Measurements from ENCODE around the gene SLC12A6.
"Not testable (repeated sequence)": the region's sequence is repeated elsewhere in the genome, so short reads cannot be mapped to it uniquely, and the experiment has no call there.

The SLC12A6 gene

GRCh38 chr15:34337557-34338306 is at the start of gene SLC12A6:
TSS of gene SLC12A6 (minus strand) at chr15:34337781. CDS start at chr15:34336680, 1,101 bp downstream.
- peak; percentile 86 to 91 for DNase-seq

DNA sequence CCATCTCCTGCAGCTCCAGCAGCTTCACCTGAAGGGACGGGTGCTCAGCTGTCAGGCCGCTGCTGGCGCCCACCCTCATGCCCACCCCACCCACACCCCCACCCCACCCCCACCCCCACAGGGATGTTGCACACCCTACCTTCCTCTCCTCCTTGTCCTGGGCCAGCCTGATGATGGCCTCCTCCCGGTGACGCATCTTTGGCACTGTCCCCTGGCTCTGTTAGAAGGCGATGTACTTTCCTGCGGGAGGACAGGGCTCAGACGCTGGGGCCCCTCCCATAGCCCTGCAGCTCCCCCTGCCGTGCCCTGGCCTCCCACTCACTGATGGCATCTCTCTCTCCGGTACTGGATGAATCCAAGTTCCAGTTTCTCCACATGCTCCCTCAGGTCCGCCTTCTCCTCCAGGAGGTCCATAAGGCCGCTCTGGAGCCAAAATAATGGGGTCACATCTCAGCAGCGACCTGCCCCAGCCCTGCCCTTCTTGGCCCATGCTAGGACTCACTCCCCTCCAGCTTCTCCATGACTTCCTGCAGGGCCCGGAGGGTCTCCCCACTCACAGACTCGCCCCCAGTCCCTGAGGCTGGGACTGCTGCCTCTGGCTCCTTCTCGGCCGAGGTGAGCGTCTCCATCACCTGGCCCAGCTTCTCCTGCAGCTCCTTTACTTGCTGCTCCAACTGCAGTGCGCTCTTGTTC is 44.4 kb upstream of the SLC12A6 start:
- not testable (repeated sequence) for DNase-seq

- DNase-seq = not testable (repeated sequence)
Observed at GRCh38 chr15:34380491-34380890, 42.9 kb upstream of the SLC12A6 start.

DNA sequence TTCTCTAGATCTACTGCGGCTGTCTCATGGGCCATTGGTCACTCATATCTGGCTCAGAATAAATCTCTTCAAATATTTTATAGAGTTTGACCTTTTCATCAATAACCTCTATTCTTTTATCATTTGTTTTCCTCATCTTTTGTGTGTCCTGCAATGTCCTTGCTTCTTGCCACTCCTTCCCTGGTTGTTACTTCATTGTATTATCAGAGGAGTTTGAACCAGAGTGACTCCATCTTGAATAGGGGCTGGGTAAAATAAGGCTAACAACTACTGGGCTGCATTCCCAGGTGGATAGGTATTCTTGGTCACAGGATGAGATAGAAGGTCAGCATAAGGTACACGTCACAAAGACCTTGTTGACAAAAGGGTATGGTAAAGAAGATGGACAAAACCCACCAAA is 39.3 kb upstream of the SLC12A6 start:
- no peak for DNase-seq

DNA sequence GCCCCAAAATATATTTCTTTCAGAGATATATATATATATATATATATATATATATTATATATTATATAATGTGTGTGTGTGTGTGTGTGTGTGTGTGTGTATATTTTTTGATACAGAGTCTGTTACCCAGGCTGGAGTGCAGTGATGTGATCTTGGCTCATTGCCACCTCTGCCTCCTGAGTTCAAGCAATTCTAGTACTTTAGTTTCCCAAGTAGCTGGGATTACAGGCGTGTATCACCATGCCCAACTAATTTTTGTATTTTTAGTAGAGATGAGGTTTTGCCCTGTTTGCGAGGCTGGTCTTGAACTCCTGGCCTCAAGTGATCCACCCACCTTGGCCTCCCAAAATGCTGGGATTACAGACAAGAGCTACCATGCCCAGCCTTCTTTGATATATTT is 38.0 kb upstream of the SLC12A6 start:
- not testable (repeated sequence) for DNase-seq

DNA sequence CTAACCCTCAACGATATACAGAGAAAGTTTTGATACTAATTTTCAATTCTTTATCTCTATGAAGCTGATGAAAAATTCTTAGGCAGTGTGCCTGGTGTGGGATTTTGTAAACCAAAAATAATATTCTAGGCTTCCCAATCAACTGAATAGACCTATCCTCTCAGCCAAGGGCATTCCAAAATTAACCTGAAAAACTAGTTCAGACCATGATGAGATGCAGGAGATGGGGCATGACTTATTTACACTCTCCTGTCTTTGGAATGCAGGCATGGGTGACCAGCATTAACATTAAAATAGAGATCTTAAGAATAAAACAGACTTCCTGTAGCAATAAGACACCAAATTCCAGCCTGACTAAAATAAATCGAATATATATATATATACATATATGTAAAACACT is 37.2 kb upstream of the SLC12A6 start:
- no peak for DNase-seq

- DNase-seq = no peak
Observed at GRCh38 chr15:34373951-34374350, 36.4 kb upstream of the SLC12A6 start.

DNA sequence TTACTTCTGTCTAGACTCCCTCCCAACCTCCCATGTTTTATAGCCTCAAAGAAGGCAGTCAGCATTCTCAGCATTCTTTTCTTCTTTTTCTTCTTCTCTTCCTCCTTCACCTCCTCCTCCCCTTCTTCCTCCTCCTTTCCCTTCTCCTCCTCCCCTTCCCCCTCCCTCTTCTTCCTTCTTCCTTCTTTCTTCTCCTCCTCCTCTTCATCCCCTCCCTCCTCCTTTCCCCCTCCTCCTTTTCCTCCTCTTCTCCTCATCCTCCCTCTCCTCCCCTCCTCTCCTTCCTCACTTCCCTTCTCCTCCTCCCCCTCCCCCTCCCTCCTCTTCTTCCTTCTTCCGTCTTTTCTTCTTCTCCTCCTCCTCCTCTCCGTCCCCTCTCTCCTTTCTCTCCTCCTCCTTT is 33.1 kb upstream of the SLC12A6 start:
- DNase-seq = no peak

DNA sequence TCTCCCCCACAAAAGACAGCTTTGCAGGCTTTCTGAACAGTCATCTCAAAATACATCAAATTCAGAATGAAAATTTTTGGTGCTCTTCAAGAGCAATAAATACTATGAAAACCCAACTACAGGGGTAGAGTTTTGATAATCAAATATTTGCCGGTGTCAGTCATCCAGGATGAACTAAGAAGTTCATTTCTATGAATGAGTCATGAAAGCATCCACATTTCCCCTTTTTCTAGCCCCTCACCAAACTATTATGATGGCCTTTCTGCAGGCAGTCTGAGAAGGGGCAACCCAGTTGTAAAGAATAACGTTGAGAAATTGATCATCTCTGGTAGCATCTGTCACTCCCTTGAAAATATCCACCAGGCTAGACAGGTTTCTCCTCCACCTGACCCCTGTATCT is 32.5 kb upstream of the SLC12A6 start:
- DNase-seq = no peak

GRCh38 chr15:34367101-34368081 is 29.8 kb upstream of the SLC12A6 start, which contains the start of gene LPCAT4:
TSS of gene LPCAT4 (minus strand) at chr15:34367196. CDS start at chr15:34367100, 96 bp downstream.
- DNase-seq = peak; percentile 85 to 87

- DNase-seq = peak; percentile 78 to 79
Observed at GRCh38 chr15:34366271-34367065, 28.9 kb upstream of the SLC12A6 start.

DNA sequence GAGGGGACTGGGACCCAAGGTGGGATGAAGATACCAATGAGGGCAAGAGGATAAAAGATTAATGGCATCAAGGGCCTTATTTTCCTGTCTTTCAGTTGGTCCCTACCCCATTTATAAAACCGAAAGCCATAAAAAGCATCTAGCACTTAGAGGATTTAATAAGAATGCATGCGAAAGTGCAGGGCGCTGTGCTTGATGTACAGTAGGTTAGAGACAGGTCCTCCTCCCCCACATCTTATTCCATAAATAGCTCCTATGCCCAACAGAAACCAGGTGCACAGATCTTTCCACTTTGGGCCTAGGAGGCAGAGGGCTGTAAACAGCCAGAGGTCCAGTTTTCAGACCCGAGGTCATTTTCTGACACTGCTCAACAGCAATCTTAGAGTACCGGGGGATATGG is 28.3 kb upstream of the SLC12A6 start:
- no peak for DNase-seq

- no peak for DNase-seq
Observed at GRCh38 chr15:34365091-34365825, 27.7 kb upstream of the SLC12A6 start.

- DNase-seq = no peak
Observed at GRCh38 chr15:34364041-34364440, 26.5 kb upstream of the SLC12A6 start.

GRCh38 chr15:34362047-34362773 is 24.6 kb upstream of the SLC12A6 start:
- no peak for DNase-seq

DNA sequence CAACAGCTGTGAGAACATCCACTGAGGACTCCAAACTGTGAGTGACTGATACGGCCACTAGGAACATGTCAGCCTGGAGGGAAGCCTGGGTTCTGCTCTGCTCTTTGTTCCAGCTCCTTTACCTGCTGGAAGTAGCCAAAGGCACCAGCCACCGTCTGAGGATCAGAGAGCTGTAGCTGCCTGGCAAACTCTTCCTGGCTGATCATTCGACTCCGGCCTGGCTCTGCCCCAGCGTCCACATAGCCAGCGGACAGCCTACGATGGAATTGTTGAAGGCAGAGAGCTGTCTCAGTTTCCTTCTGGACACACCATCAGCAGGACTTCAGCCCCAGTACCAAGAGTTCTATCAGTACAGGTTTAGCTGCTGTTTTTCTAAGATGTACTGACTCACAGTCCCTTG is 23.7 kb upstream of the SLC12A6 start:
- no peak for DNase-seq

- no peak for DNase-seq
Observed at GRCh38 chr15:34360298-34360697, 22.7 kb upstream of the SLC12A6 start.

DNA sequence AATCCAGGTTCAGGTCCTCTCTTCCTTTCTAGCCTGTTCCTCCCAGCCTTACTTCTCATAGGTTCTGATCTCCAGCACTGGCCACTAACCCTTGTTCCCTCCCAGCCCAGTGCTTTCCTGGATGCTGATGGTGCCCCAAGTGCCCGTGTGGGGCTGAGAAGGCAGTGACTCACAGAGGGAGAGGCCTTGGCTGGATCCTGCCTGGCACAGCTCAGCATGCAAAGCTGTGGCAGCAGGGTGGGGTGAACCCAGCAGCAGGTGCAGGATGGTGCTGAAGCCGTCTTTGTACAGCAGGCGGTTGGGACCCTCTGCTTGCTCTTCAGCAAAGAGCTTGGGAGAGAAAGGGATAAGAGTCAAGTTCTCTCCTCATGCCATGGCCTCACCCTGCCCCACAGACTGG is 21.8 kb upstream of the SLC12A6 start:
- no peak for DNase-seq

- DNase-seq = no peak
Observed at GRCh38 chr15:34358948-34359347, 21.4 kb upstream of the SLC12A6 start.

GRCh38 chr15:34358367-34358766 is 20.8 kb upstream of the SLC12A6 start:
- DNase-seq = no peak

DNA sequence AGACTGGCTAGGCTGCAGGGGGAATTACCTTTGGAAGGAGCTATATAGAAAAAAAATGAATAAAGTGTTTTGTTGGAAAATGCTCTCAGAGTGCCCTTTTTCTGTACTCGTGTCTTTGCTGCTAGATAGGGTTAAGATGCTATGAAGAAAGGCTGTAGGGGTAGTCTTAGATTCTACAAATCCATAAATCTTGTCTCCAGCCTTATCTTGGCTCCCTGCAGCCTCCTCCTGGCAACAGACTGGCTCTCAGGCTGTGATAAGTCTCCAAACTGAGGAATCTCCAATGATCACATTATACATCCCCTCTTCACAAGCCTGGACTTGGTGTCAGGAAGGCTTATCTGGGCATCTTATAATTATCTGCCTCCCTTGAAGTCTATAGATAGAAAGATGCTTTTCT is 20.1 kb upstream of the SLC12A6 start:
- DNase-seq = no peak
